HG02588 (cell line): ENCODE data around the gene PEBP1.
"Not testable (repeated sequence)": the region's sequence is repeated elsewhere in the genome, so short reads cannot be mapped to it uniquely, and the experiment has no call there.

Experiments
- ATAC-seq: cut with Tn5 transposase; IDR thresholded peaks from one replicate; pipeline ENCODE4 v1.9.1; 2021; ENCODE audit warnings: mild to moderate bottlenecking, moderate library complexity; ENCODE audit not compliant: unreplicated experiment

Gene PEBP1

GRCh38 chr12:118129436-118129835 lies 6.5 kb upstream of the PEBP1 start:
- ATAC-seq, result not testable (repeated sequence)

GRCh38 chr12:118136559-118137003 lies 657 bp downstream of the PEBP1 start:
- no peak for ATAC-seq

- no peak for ATAC-seq
Measured at GRCh38 chr12:118137148-118137678, 1.3 kb downstream of the PEBP1 start.

- ATAC-seq, result no peak
Measured at GRCh38 chr12:118140825-118141224, 4.9 kb downstream of the PEBP1 start.

GRCh38 chr12:118144499-118144898 lies 8.6 kb downstream of the PEBP1 start:
- no peak for ATAC-seq

- ATAC-seq, result no peak
Measured at GRCh38 chr12:118145113-118145797, 9.3 kb downstream of the PEBP1 start.

GRCh38 chr12:118145798-118146156 lies 9.9 kb downstream of the PEBP1 start:
- no peak for ATAC-seq

- ATAC-seq, result no peak
Measured at GRCh38 chr12:118148287-118148686, 12.4 kb downstream of the PEBP1 start.

- ATAC-seq, result no peak
Measured at GRCh38 chr12:118150625-118151024, 14.7 kb downstream of the PEBP1 start.

GRCh38 chr12:118151755-118152154 lies 15.8 kb downstream of the PEBP1 start:
- ATAC-seq, result no peak

GRCh38 chr12:118160536-118160935 lies 24.6 kb downstream of the PEBP1 start:
- ATAC-seq, result no peak

- no peak for ATAC-seq
Measured at GRCh38 chr12:118164798-118165486, 29.0 kb downstream of the PEBP1 start.

- peak; percentile 98 for ATAC-seq
Measured at GRCh38 chr12:118166946-118167345, 31.0 kb downstream of the PEBP1 start.

GRCh38 chr12:118175823-118176447 lies 40.0 kb downstream of the PEBP1 start:
- no peak for ATAC-seq

GRCh38 chr12:118183155-118183554 lies 47.2 kb downstream of the PEBP1 start:
- no peak for ATAC-seq

- no peak for ATAC-seq
Measured at GRCh38 chr12:118183711-118184110, 47.8 kb downstream of the PEBP1 start.

- no peak for ATAC-seq
Measured at GRCh38 chr12:118185602-118186397, 49.9 kb downstream of the PEBP1 start.

- no peak for ATAC-seq
Measured at GRCh38 chr12:118187751-118188435, 52.0 kb downstream of the PEBP1 start.

GRCh38 chr12:118188690-118189371 lies 52.9 kb downstream of the PEBP1 start:
- ATAC-seq, result no peak

- no peak for ATAC-seq
Measured at GRCh38 chr12:118189741-118190191, 53.8 kb downstream of the PEBP1 start.
